Lung microvascular endothelial cell (primary cell): ENCODE results near the gene KIAA1549. TPM values are rescaled to one million over a fixed set of nuclear protein-coding genes. Genes with fewer than 3 reads are reported as not detected.
A peak's percentile ranks its signal among the peaks of the same experiment; 100 is the strongest.

Experiments
- DNase-seq, 2 donors: peaks; one replicate each; pipeline versions ENCODE4 v3.0.0 to v3.0.0-alpha.2; 2010; ENCODE audit warnings: low read depth in 2 of 2
- total RNA-seq: library from RNA; depleted of rRNA; stranded (reverse); fragments of >200 nt; gene quantifications from 2 replicates; pipeline ENCODE4 v1.2.1, GENCODE V29; 2014

KIAA1549 gene
- total RNA-seq, 1 donor from 2014 or later: 2.4 TPM

DNA sequence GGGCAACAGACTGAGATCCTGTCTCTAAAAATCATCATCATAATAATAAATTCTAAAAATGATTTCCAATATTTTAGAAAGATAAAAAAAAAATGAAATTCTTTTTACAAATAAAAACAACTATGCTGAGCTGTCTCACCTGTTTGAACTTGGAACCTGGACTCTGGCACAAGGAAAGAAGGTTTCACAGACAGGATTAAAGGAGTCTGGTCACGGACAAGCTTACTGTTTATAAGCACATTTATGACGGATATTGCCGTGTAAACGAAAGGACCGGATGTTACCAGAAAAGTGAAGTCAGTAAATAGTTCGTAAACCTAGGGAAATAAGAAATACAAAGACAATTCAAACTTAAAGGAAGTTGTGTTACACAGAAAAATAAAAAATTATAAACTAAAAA, 70.2 kb downstream of the KIAA1549 start:
- no peak for DNase-seq

DNA sequence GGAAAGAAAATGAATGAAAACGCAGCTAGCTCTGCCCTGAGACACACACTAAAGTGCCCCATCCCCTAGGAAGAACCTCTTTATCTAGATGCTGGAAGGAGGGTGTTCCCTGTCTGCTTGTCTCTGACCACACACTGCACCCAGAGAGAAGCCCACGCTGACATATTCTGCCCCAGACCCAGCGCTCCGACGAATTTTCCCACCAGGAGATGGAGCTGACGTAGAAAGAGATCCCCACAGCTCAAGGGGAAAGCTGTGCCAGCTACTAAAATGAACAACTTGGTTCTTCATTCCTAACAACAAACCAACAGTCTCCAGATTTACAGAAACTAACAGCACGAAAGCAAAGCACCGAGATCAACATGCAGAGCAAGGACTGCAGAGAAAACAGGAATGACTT, 73.3 kb downstream of the KIAA1549 start:
- no peak for DNase-seq

DNA sequence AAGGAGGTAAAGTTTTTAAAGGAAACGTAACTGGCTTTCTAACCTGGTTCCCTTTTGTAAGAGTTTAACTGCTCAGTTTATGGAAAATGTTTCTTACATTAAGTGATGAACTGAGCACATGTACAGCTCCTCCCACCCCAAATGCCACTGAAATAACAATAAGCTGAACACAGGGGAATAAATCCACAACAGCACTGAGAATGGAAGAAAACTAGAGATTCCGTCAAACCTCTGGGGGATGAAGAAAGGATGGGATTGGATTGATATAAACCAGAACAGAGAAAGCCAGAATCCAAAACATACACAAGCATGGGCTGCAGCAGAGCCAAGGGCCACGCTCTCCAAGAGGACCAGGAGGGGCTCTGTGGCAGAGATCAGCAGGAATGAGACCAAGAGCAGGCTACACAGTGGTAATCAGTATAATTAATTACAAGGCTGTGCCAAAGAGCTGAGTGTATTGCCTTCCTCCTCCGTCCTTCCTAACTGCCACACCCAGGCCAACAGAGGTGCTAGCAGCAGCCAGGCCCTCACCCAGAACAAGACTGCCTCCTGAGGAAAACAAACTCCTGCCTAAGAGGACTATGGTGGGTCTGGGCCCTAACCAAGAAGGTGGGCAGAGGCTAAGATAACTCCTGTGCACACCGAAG, 73.9 kb downstream of the KIAA1549 start:
- DNase-seq: no peak

DNA sequence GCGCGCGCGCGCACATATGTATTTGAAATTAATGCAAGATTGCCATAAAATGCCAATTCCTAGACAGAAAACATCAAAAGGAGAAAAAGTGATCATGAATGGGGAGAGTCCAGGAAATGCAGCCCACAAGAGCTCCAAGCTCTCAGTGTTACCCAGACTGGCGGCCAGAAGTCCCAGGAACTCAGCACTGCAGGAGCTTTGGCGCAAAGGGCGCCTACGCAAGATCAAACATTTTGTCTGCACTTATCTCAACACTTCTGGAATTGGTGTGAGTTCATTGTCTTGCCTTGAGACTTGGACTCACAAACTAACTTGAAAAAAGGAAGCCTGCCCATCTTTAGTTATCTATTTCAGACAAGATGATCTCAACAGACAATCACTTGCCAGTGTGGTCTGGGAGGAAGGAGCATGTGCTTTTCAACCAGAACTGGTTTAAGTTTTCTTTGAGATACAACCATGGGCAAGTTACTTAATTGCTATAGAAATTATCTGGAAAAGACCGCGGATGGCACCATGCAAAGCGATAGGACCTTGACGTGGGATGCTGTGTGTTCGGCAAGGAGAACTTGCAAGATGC, 77.2 kb downstream of the KIAA1549 start:
- no peak for DNase-seq

DNA sequence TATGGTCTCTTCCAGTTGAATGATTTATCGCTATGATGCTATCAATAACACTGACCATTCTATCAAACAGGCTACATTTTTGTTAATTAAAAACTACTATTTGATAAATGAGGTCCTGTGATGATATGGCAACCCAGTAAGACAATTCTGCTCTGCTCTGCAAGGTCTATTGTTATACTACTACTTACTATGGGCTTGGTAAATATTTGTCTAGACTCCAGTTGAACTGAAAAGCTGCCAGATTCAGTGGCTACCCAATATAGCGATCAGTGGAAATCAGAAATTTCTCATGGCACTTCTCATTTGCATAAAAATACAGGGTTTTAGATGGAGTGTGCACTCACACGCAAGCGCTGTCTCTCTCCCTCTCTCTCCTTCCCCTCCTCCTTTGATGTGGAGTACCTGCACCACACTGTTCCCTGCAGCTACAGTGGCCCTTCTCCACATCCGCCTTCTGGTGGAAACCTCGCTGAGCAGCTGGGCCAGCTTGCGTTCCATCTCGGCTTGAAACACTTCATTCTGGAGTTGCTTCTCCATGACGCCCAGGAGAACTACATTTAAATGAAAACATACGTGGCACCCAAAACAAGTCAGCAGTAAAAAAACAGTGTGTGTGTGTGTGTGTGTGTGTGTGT, 77.9 kb downstream of the KIAA1549 start:
- DNase-seq: no peak

DNA sequence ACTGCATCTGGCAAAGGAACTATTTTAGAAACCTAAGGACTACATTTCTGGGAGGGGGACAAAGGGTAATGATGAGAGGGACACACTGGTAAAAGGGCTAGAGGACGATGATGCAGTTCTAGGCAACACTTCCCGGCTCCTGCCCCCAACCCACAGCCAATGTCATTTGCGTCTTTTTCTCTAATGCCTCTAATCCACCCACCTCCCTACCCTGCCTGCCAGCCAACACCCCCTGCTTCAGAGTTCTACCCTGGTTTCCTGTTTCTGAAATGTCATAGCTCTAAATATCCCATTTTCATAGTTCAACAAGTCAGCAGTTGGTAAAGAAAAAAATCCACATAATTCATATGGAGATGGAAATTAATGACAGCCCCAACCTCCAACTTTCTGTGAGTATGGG, 79.0 kb downstream of the KIAA1549 start:
- DNase-seq: no peak

DNA sequence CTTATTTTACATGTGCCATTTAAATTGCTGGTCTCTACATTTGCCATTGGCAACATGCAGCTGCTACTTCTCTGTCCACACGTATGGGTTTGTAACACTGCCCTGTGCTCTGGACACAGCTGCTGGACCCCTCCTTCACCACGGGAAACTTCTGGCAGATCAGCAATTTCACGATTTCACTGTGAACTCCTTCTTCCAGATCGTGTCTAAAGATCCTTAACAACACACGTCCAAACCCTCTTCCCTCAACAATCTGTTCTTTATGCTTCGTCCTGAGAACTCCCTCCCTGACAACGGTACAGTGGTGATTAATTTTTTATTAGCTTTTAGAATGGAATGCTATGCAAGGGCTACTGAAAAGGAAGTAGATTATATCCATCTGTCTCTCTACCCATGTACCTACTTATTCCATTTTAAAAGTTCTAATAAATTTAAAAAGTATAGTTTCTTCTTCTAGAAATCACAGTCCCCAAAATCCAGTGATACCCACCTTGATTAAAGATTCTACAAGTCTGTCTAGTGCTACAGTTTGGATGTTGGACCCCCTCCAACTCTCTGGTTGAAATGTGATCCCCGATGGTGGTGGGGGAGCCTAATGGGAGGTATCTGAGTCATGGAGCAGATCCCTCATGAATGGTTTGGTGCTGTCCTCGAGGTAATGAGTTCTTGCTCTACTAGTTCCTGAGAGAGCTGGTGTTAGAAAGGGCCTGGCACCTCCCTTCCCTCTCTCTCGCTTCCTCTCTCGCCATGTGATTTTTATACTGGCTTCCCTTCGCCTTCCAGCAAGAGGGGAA, 81.0 kb downstream of the KIAA1549 start:
- no peak for DNase-seq

DNA sequence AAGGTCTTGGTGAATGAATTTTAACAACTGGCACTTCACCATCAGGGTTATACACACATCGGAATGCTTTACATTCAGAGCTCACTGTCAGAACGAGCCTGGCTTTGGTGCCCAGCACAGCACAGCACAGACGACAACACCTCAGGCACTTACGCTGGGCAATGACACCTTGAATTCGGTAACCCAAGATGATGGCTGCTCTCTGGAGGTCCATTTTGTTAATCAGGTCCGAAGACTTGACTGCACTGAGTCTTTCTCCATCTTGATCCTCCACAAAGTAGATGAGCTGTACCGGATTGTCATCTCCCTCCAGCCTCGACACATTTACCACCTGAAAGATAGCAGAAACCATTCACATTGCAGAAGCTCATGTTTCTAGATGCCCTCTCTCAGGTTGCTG, 82.4 kb downstream of the KIAA1549 start:
- DNase-seq: no peak

DNA sequence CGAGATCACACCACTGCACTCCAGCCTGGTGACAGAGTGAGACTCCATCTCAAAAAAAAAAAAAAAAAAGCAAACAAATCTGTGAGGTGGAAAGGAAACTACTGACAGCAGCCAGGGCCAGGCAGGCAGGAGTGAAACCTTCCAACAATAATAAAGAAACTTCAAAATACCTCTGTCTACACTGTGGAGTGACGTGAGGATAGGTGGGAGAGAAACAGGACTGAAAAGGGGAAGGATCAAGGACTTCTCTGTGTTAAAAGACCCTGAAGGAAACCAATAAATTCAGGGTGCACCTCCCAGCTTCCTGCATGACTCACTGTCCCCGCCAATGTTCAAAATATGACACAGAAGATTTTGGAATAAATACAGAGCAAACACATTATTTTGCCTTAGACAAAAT, 82.9 kb downstream of the KIAA1549 start:
- DNase-seq: peak in 1 of 2 donors; percentile 85

DNA sequence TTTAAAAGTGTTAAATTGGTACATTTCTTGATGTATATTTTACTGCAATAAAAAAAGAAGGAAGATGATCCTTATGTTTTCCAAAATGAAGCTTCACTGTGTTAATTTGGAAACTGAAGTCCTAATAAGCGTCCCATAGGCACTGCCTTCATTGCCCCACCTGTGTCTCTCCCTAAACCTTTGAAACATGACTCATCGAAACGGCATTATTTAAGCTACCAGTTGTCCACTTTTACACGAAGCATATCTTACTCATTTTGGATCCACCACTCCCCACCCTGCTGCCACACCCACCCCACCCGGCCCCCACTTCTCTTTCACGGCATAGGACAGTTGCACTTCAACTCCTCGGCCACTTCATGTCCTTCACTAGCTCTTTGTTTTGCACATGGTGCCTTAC, 85.5 kb downstream of the KIAA1549 start:
- DNase-seq: no peak

DNA sequence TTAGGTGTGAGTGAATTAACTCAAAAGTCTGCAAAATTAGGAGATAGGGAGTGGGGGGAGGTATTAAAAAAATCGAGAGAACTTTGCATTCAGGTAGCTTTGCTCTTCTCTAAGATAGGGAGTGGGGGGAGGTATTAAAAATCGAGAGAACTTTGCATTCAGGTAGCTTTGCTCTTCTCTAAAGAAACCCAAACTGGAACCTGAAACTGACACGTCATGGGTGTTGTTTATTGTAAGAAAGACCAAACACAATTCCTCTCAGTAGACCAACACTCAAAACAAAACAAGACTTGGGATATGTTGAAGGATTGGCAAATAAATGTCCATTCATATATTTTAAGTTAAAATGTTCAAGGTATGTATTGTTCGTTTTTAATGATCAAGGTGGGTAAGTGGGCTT, 87.9 kb downstream of the KIAA1549 start:
- no peak for DNase-seq

DNA sequence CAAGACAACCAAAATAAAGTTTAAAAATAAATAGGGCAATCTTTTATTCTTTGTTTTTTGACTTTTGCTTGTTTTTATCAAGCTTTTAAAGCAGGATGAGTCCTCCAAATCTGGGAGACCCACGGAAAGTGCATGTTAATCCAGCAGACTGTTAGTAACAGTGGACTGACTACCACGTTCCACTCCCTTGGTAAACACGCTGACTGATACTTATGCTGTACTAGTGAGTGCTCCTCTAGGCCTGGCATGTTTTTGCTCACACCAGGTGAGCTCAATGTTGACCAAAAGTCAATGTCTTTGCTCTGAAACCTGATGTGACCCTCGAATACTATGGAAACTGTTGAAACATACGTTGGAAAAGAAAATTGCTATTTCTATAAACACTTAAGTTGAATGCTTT, 88.4 kb downstream of the KIAA1549 start:
- no peak for DNase-seq

DNA sequence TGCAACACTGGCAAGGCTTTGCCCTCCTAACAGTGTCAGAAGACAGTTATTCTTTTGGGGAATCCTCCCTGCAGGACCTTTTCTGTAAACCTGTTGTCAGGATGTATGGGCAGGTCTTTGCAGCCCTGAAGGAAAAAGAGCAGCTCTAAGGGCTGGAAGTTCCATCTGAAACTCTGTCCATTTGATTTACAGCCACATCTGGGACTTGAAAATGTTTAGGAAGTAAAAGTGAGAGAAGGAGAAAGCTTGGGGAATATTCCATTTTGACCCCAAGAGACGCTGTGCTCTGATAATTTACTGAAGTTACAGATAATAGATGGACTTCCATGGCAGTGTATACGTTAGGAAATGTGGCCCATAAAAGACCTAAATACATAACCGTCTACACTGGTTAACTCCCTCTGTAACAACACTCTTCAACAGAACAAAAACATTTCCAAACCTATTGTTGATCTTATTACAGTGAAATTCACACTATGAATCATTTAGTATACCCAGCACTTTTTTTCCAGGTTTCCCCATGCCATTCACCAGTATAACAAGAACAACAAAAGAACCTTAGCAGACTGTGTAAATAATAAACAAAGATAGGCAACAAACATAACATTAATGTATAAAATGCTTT, 89.1 kb downstream of the KIAA1549 start:
- DNase-seq: peak in 1 of 2 donors; percentile 24

DNA sequence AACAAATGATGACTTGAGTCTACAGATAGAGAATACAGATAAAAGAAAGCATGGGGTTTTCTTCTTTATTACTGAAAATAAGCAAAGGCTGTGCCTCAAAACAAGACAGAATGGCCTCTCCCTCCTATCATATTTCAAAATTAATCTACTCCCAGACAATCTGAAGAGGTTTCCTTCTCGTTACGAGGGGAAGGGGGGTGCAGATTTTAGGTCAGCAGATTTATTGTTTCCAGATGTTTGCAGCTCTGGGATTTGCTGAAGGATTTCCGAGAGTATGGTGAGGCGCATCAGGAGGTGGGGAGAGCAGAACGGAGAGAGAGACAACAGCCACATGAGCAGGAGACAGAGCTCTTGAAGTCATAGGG, 89.8 kb downstream of the KIAA1549 start:
- DNase-seq: no peak

DNA sequence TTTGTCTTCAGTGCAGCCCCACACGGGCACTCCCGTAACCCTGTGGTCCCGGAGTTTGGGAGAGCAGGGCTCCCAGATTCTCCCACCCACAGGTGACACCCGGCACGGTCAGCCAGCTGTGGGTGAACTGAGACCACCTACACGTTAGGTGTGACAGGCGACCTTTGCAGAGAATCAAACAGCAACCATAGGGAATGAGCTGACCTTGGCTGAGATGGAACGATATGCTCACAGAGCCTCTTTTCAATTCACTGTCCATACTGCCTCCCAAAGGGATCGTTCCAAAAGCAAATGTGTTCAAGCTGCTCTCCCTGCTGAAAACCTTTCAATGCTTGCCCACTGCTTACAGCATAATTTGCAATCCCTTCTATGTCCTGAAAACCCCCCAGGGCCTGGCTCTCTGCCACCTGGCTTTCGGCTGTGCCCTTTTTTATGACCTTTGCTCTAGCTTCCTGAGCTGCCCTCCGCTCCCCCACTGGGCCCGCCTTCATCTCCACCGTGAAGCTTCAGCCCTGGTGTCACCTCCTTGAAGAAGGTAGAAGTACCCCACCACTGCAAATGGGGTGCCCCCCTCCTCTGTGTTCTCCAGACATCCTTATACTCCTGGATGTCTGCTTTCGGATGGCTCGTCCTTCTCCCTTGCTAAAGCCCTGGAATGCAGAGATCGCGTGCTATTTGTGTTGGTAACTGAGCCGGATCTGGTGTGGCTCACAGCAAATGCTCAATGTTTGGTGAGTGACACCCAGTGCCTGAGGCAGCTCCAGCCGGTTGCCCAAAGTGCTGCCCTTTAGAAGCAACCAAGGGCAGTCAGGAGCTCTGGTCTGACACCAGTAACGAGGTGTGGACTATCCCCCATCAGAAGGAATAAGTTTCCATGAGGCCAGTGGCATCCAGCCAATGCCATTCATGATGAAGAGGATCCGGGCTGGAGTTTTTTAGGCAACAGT, 90.4 kb downstream of the KIAA1549 start:
- peak in 1 of 2 donors; percentile 67 for DNase-seq

DNA sequence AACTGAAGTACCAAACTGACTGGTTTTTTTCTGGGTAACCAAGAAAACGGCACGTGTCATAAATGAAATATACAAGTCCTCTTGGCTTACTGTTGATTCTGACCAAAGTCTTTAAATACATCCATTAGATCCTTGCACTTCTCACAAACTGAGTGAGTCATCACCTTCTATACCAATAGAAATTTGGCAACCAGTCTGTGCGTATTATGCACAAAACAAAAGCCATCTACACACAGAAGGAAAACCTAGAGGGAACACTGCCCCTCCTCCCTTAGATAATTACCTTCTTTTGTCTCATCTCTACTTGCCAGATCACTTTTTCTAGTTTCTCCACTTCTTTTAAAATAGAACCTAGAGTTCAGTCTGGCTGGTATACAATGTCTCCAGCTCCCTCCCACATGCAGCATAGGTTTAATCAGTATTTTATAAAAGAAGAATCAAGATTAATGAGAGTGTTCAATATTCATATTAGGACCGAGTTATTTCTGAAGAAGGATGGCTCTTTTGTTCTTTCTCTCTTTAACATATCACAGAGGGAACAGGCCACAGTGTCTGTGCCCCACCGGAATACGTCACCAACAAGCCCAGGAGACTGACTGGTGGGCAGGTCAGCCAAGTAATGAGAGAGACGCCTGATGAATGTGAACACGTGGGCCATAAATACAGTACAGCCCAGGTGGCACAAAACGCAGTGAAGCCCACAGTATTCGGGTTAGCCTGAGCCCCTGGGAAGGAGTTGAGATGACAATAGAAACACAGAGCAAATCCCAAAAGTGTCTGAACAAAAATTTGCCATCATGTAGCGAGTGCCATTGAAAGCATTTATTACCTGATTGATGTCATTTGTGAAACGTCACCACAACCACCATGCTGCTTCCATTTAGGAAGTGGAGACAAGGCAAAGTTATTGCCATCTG, 91.3 kb downstream of the KIAA1549 start:
- DNase-seq: no peak

DNA sequence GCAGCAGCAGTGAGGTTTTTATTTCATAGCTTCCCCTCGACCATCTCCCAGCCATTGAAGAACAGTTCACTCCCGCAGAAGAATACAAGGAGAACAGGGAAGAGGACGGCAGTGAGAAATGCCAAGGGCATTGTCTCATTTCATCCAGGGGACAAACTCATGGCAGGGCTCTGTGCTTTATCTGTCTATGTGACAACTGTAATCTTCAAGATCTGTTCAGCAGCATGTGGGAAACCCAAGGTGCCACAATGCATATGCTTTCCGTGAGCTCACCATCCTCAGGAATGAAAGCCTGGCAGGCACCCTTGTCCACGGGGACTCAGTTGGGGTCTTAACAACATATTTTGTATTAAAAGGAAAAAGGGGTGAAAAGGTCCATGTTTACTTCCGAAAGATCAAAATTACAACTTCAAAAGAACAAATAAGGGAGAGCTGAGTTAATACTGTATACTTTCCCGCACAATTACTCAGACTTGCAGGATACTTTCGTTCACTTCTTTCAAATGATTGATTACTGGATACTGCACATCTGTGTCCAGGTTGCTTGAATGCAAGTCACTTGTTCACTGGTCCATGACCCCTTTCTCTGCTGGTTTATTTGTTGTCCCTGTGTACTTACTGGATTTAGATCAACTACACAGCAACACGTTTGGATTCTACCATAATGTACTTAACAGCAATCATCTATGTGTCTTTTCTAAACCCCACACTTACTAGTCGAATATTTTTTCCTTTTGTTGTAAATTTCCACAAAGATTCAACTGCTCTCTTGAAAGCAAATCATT, 93.1 kb downstream of the KIAA1549 start:
- no peak for DNase-seq

DNA sequence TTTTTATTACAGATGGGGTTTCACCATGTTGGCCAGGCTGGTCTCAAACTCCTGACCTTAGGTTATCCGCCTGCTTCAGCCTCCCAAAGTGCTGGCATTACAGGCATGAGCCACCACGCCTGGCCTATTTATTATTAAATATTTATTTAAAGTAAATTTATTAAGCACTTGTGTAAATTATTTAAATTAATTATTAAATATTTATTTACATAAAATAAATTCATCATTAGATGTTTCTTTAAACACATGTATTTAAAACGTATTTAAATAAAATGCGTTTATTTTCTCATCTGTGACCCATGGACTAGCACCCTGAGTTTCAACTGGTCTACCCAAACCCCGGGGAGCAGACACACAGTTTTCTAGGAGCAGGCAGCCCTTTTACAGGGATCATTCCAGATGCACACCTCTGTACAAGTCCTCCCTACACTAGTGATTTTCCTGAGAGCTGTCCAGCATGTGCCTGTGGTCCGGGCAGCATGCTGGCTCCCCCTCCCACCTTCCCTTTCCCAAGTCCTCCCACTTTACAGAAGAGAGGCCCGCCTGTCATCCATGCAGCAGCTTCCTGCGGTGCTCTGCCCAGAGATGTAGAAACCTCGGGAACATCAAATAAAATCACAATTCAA, 94.0 kb downstream of the KIAA1549 start:
- no peak for DNase-seq
